PFSK-1 (cell line): ENCODE results near the gene ATXN7L1.

Experiments
- FOXP2 ChIP-seq: optimal IDR thresholded peaks from 2 replicates; pipeline ENCODE3; 2011; ENCODE audit warnings: borderline replicate concordance, control low read depth, inconsistent platforms; ENCODE audit not compliant: insufficient read depth; ENCODE audit errors: extremely low read length, extremely low read depth
- POLR2AphosphoS5 ChIP-seq: IDR thresholded peaks from 2 replicates; pipeline ENCODE4 v1.6.1; 2012; ENCODE audit warnings: low read depth, mild to moderate bottlenecking, control low read depth, low read length, moderate library complexity
- SIN3A ChIP-seq: IDR thresholded peaks from 2 replicates; pipeline ENCODE4 v1.6.1; 2012; ENCODE audit warnings: mild to moderate bottlenecking, low read length, moderate library complexity, borderline replicate concordance; ENCODE audit not compliant: insufficient read depth
- TAF1 ChIP-seq: IDR thresholded peaks from 2 replicates; pipeline ENCODE4 v1.6.1; 2012; ENCODE audit warnings: low read length, control low read depth, borderline replicate concordance; ENCODE audit not compliant: insufficient read depth
- TF ChIP-seq, protein P1 (sequence below), 2 experiments: IDR thresholded peaks; 2 replicates each; pipeline versions ENCODE4 v1.6.1 to v1.8.0; 2011 to 2012; ENCODE audit warnings: low read depth in 2 of 2, low read length in 2 of 2, control low read depth in 1 of 2, inconsistent platforms in 1 of 2, mild to moderate bottlenecking in 1 of 2, moderate library complexity in 1 of 2; ENCODE audit not compliant: insufficient read depth in 1 of 2

Gene ATXN7L1

DNA sequence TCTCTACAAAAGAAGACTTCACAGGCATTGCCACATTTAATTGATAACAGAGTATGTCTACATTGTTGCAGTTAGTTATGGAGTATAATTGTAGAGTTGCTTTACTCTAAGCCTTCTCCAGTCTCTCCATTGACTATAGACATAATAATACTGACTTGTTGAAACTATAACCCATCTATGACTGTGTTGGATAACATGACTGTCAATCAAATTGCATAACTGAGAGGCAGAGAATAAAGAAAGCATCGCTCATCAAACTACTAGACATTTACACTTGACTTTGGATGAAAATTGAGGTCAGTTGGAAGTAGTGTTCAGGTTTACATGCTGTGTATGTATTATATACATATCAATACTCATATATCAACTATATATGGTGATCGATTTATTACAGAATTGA, 3.4 kb upstream of the ATXN7L1 start:
- no peak for TF ChIP-seq TAF1
- no peak for TF ChIP-seq POLR2AphosphoS5

DNA sequence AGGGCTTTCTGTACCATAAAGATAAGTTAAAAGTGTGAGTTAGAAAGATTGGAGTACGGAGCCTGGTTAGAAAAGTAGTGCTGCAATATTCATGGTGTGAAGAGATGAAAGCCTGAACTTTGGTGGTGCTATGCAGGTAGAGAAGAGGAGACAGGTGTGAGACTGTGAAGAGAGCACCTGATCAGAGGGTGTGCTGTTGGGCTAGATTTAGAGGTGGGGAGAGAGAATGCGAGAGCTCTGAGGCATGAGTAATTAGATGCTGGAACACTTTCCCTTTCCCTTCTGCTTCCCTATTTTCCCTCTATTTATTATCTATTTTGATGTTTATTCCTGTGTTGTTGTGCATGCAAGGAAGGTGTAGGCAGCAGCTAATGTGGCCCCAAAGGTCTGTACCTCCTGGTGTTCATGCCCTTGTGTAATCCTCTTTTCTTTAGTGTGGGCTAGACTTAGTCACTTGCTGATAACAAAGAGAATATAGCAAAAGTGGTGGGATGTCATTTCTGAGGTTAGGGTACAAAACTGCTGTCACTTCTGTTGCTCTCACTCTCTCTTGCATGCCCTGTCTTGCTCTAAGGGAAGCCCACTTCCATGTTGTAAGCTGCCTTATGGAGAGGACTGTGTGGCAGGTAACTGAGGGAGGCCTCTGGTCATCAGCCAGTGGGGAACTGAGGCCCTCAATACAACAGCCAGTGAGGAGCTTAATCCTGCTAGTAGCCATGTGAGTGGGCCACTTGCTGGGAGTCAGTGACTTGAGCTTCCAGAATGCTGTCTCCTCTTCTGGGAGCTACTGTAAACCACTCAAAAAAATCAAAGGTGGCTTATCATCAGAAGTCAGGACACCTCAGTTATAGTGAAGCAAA, 2.6 kb upstream of the ATXN7L1 start:
- TF ChIP-seq, protein P1, sequence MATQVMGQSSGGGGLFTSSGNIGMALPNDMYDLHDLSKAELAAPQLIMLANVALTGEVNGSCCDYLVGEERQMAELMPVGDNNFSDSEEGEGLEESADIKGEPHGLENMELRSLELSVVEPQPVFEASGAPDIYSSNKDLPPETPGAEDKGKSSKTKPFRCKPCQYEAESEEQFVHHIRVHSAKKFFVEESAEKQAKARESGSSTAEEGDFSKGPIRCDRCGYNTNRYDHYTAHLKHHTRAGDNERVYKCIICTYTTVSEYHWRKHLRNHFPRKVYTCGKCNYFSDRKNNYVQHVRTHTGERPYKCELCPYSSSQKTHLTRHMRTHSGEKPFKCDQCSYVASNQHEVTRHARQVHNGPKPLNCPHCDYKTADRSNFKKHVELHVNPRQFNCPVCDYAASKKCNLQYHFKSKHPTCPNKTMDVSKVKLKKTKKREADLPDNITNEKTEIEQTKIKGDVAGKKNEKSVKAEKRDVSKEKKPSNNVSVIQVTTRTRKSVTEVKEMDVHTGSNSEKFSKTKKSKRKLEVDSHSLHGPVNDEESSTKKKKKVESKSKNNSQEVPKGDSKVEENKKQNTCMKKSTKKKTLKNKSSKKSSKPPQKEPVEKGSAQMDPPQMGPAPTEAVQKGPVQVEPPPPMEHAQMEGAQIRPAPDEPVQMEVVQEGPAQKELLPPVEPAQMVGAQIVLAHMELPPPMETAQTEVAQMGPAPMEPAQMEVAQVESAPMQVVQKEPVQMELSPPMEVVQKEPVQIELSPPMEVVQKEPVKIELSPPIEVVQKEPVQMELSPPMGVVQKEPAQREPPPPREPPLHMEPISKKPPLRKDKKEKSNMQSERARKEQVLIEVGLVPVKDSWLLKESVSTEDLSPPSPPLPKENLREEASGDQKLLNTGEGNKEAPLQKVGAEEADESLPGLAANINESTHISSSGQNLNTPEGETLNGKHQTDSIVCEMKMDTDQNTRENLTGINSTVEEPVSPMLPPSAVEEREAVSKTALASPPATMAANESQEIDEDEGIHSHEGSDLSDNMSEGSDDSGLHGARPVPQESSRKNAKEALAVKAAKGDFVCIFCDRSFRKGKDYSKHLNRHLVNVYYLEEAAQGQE (IDR thresholded peaks at IDR 0.05; ENCODE audit: insufficient read depth in 1 of 2, low read depth in 2 of 2, low read length in 2 of 2): no peak
- TF ChIP-seq POLR2AphosphoS5: no peak
- TF ChIP-seq FOXP2: no peak
- TF ChIP-seq TAF1: no peak
- TF ChIP-seq SIN3A: no peak

DNA sequence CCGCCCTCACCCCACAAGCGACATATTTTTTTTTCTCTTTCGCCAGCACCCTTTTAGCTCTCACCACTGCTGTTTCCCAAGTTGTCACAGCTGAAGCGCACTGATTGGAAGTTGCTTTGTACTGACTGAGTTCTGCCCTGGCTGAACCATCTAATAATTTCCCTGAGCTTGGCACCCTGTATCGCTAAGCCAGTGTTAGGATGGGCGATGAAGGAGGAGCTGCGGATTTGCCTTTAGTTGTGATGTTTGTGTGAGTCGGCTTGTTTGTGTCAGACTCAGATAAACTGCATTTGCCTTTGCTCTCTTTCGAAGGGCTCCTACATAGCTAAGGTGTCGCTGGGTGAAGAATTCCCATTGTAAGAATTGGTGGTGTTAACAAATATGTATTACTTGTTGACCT, 1.3 kb upstream of the ATXN7L1 start:
- TF ChIP-seq, protein P1 (IDR thresholded peaks at IDR 0.05; ENCODE audit: insufficient read depth in 1 of 2, low read depth in 2 of 2, low read length in 2 of 2): no peak
- no peak for TF ChIP-seq SIN3A
- TF ChIP-seq FOXP2: no peak
- no peak for TF ChIP-seq POLR2AphosphoS5
- no peak for TF ChIP-seq TAF1

DNA sequence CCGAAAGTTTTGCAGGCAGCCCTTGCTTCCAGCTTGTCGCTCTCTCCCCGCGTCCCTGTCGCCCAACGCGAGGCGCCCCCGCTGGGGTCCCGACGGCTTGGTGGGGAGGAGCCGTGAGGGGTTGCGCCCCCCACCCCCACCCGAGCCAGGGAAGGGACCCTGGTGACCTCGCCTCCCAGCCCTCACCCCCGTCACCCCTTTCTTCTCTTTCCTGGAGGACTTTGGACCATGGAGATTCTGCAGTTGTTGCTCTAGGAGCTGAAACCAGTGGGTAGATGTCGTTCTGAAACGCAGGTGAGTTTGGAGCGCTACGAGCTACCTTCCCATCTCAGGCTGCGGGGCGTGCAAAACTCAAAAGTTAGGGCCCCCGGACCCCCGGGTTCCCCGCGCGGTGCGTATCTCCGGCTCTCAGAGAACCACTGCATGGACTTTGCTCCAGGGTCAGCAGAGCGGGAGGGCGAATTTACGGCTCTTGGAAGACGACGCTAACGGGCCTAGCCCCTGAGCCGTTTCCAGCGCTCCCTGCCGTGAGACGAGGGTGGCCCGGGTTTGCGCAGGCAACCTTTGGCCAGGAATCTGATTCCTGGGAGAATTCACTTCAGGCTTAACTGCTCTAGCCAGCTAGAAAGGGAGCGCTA, 684 bp upstream of the ATXN7L1 start:
- TF ChIP-seq SIN3A: no peak
- TF ChIP-seq, protein P1 (IDR thresholded peaks at IDR 0.05; ENCODE audit: insufficient read depth in 1 of 2, low read depth in 2 of 2, low read length in 2 of 2): no peak
- 0 out of 2 replicates have a peak, but pooled peaks have one; percentile 9 for TF ChIP-seq POLR2AphosphoS5
- no peak for TF ChIP-seq TAF1

DNA sequence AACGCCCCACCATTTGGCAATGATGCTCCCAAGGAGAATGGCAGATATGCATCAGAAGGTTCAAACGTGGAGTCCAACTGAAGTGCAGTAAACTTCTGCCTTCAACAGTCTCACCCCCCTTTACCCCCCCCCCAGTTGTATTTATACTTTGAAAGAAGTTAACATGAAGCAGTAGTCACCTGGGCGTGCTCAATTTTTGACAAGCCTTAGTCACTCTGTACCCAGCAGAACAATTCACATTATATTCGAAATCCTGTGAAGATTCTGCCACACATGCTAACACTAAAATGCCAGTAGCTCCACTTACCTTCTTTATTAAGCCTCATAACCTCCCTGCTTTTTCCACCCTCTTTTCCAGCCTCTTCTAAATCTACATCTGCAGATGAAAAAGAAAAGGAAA, 894 bp downstream of the ATXN7L1 start:
- TF ChIP-seq POLR2AphosphoS5 (no peak), SIN3A (no peak), FOXP2 (no peak), TAF1 (no peak)
- TF ChIP-seq, protein P1 (IDR thresholded peaks at IDR 0.05; ENCODE audit: insufficient read depth in 1 of 2, low read depth in 2 of 2, low read length in 2 of 2): no peak
